Heart left ventricle (tissue), 13 donors: ENCODE results near the gene PTPRN2.

Experiments
- POLR2A ChIP-seq, 2 donors: fragments of 450-650 bp; IDR thresholded peaks; one replicate each; pipeline ENCODE4 v1.6.1; 2017; ENCODE audit warnings: antibody characterized with exemption in 2 of 2, mild to moderate bottlenecking in 2 of 2, moderate library complexity in 2 of 2
- TF ChIP-seq, protein P1 (sequence below), 12 donors: fragments of 200-600 bp; sonication (generic) in 4 of 12; IDR thresholded peaks; one replicate each; pipeline versions ENCODE4 v1.5.0 to v1.8.0; 2018 to 2022; ENCODE audit warnings: antibody characterized with exemption in 12 of 12, mild to moderate bottlenecking in 5 of 12
- donor health status: ischemic (EF 13 %, LVEDD 7.1; RV severe dilation, severe dysfunction).
- donor health status: DM: no; HTN: yes; CAD: no.
- donor health status: DM: no; HTN: no; CAD: no.
- donor health status: ischemic (EF 25% LVEDD 6.9; RV normal size, moderate dysfunction).
- donor health status: ischemic (EF 25% LVEDD 5.7; RV mildly dilated, moderate dysfunction).
- donor health status: ischemic (EF 35%, LVEDD 5.7; RV mildly dilated, moderate dysfunction).
- donor health status: nonischemic (EF 11% LVEDD 7.7; RV severe dilation, severe dysfunction).
- donor health status: DM: yes; HTN: yes; CAD: no.
- donor health status: PGD.
- donor health status: ischemic (EF 29% LVEDD 5.4; RV normal size, mild dysfunction).
- donor health status: nonischemic (EF 23%, LVEDD 6.1; RV moderate dilation, normal function).

DNA sequence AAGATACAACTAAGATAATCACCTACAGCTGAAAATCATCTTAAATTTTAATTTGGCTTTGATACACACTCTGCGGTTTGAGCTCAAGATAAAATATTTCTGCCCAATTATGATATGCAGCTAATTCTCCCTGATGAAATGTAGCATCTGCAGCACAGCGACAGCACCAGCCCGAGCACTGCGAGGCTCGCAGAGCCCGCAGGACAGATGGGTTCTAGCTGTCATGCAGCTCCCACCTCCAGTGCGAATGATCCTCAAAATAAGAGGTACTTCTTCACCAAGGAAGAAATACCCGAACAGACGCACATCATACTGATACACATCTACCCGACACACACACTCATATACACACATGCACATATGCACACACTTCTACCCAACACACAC lies 457.6 kb downstream of the PTPRN2 start:
- TF ChIP-seq POLR2A (IDR thresholded peaks at IDR 0.05), result no peak
- TF ChIP-seq, protein P1, sequence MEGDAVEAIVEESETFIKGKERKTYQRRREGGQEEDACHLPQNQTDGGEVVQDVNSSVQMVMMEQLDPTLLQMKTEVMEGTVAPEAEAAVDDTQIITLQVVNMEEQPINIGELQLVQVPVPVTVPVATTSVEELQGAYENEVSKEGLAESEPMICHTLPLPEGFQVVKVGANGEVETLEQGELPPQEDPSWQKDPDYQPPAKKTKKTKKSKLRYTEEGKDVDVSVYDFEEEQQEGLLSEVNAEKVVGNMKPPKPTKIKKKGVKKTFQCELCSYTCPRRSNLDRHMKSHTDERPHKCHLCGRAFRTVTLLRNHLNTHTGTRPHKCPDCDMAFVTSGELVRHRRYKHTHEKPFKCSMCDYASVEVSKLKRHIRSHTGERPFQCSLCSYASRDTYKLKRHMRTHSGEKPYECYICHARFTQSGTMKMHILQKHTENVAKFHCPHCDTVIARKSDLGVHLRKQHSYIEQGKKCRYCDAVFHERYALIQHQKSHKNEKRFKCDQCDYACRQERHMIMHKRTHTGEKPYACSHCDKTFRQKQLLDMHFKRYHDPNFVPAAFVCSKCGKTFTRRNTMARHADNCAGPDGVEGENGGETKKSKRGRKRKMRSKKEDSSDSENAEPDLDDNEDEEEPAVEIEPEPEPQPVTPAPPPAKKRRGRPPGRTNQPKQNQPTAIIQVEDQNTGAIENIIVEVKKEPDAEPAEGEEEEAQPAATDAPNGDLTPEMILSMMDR (IDR thresholded peaks at IDR 0.05), result no peak
